ENCODE measurements around the gene ERMAP. TPM values are rescaled to one million over a fixed set of nuclear protein-coding genes. Genes with fewer than 3 reads are reported as not detected.
"Not testable (repeated sequence)": the region's sequence is repeated elsewhere in the genome, so short reads cannot be mapped to it uniquely, and the experiment has no call there.

The ERMAP gene
- total RNA-seq, 1 experiment from 2014 or later: 20.1 TPM

DNA sequence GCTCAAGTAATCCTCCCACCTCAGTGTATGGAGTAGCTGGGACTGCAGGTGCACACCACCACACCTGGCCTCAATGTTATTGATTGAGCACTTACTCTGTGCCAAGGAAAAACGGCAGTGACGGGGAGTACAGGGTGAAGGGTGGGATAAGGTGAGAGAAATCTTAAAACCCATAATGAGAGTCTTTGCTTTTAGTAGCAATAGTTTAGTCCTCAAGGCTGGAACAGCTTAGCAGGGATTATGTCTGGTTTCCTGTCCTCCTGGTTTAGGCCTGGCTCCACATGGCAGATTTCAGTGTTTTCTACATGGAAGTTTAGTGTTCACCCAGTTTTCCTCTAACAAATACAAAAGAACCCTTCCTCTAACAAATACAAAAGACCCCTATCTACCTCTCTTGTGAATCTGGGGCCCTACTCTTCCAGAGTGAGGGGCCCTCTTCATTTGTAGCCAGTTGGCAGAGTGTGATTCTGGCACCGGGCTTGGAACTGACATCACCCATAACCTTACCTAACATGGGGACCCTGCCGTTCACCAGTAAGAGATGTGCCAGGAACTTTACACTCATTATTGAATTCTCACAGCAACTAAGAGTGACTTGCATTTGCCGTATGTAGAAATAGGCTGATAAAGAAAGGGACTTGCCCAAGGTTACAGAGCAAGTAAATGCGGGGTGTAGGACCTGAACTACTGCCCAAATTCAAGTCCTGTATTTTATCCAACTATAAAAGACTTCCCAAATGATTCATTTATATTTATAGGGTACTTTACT, 36.4 kb downstream of the ERMAP start:
- in situ Hi-C loops (cut with HindIII; ENCODE audit: low pct_unique_long_range_greater_than_20kb, low sequenced_read_pairs): no loop called here
- no peak for DNase-seq (ENCODE audit: low read depth)

GRCh38 chr1:42856554-42856953, 39.6 kb downstream of the ERMAP start:
- DNase-seq (ENCODE audit: low read depth); in situ Hi-C loops (cut with HindIII; ENCODE audit: low pct_unique_long_range_greater_than_20kb, low sequenced_read_pairs): not testable (repeated sequence)

DNA sequence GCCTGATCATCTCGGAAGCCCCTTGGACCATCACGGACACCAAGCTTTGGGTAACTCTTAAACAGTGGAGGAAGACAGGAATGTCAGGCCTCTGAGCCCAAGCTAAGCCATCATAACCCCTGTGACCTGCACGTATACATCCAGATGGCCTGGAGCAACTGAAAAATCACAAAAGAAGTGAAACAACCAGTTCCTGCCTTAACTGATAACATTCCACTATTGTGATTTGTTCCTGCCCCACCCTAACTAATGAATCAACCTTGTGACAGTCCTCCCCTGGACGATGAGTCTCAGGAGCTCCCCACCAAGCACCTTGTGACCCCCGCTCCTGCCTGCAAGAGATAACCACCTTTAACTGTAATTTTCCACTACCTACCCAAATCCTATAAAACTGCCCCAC, 42.4 kb downstream of the ERMAP start:
- DNase-seq (ENCODE audit: low read depth); in situ Hi-C loops (cut with HindIII; ENCODE audit: low pct_unique_long_range_greater_than_20kb, low sequenced_read_pairs): not testable (repeated sequence)

GRCh38 chr1:42860339-42861013, 43.6 kb downstream of the ERMAP start:
- no peak for DNase-seq (ENCODE audit: low read depth)
- in situ Hi-C loops (cut with HindIII; ENCODE audit: low pct_unique_long_range_greater_than_20kb, low sequenced_read_pairs): no loop called here

GRCh38 chr1:42861014-42861399, 44.1 kb downstream of the ERMAP start:
- in situ Hi-C loops (cut with HindIII; ENCODE audit: low pct_unique_long_range_greater_than_20kb, low sequenced_read_pairs): no loop called here
- no peak for DNase-seq (ENCODE audit: low read depth)

DNA sequence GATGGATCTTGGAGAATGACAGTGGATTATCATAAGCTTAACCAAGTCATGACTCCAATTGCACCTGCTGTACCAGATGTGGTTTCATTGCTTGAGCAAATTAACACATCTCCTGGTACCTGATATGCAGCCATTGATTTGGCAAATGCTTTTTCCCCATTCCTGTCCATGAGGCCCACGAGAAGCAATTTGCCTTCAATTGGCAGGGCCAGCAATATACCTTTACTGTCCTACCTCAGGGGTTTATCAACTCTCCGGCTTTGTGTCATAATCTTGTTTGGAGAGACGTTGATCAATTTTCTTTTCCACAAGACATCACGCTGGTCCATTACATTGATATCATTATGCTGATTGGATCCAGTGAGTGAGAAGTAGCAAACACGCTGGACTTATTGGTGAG, 49.6 kb downstream of the ERMAP start:
- in situ Hi-C loops (cut with HindIII; ENCODE audit: low pct_unique_long_range_greater_than_20kb, low sequenced_read_pairs): no loop called here
- no peak for DNase-seq (ENCODE audit: low read depth)

DNA sequence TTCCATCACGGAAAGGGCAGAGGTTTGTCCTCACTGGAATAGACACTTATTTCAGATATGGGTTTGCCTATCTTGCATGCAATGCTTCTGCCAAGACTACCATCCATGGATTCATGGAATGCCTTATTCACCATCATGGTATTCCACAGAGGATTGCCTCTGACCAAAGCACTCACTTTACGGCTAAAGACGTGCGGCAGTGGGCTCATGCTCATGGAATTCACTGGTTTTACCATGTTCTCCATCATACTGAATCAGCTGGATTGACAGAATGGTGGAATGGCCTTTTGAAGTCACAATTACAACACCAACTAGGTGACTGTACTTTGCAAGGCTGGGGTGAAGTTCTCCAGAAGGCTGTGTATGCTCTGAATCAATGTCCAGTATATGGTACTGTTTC, 51.5 kb downstream of the ERMAP start:
- in situ Hi-C loops (cut with HindIII; ENCODE audit: low pct_unique_long_range_greater_than_20kb, low sequenced_read_pairs); DNase-seq (ENCODE audit: low read depth): not testable (repeated sequence)

GRCh38 chr1:42869254-42869653, 52.3 kb downstream of the ERMAP start:
- DNase-seq (ENCODE audit: low read depth); in situ Hi-C loops (cut with HindIII; ENCODE audit: low pct_unique_long_range_greater_than_20kb, low sequenced_read_pairs): not testable (repeated sequence)

DNA sequence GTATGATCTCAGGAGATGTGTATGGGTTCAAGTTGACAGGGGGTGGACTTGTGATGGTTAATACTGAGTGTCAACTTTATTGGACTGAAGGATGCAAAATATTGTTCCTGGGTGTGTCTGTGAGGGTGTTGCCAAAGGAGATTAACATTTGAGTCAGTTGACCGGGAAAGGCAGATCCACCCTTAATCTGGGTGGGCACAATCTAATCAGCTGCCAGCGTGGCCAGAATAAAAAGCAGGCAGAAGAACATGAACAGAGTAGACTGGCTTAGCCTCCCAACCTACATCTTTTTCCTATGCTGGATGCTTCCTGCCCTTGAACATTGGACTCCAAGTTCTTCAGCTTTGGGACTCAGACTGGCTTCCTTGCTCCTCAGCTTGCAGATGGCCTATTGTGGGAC, 52.8 kb downstream of the ERMAP start:
- in situ Hi-C loops (cut with HindIII; ENCODE audit: low pct_unique_long_range_greater_than_20kb, low sequenced_read_pairs); DNase-seq (ENCODE audit: low read depth): not testable (repeated sequence)

- DNase-seq (ENCODE audit: low read depth); in situ Hi-C loops (cut with HindIII; ENCODE audit: low pct_unique_long_range_greater_than_20kb, low sequenced_read_pairs): not testable (repeated sequence)
These were observed 56.2 kb downstream of the ERMAP start for GRCh38 chr1:42873108-42873507.

GRCh38 chr1:42873670-42874069, 56.7 kb downstream of the ERMAP start:
- no peak for DNase-seq (ENCODE audit: low read depth)
- in situ Hi-C loops (cut with HindIII; ENCODE audit: low pct_unique_long_range_greater_than_20kb, low sequenced_read_pairs): no loop called here

DNA sequence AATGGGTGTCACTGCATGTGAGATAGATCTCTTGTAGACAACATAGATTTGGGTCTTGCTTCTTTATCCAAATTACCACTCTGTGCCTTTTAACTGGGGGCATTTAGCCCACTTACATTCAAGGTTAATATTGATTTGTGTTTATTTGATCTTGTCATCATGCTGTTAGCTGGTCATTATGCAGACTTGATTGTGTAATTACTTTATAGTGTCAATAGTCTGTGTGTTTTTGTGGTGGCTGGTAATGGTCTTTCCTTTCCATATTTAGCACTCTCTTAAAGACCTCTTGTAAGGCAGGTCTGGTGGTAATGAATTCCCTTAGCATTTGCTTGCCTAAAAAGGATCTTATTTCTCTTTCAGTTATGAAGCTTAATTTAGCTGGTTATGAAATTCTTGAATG, 59.1 kb downstream of the ERMAP start:
- in situ Hi-C loops (cut with HindIII; ENCODE audit: low pct_unique_long_range_greater_than_20kb, low sequenced_read_pairs): no loop called here

DNA sequence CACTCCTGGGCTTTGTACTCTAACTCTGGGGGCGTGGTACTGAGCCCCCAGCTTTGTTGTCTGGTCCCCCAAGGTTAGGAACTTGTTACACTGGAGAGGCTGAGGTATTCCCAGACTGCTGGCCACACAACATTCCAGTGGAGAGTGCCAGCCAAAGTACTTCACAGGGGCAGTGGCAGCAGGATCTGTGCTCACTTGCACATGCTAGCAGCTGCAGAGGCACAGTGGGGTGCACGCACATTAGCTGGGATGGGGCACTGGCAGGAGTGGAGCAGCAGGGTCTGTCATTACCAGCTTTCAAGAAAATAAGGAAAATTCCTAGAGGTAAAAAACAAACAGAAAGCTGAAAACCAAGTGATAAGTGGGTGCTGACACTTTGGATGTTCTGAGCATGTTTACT, 60.5 kb downstream of the ERMAP start:
- DNase-seq (ENCODE audit: low read depth): no peak
- in situ Hi-C loops (cut with HindIII; ENCODE audit: low pct_unique_long_range_greater_than_20kb, low sequenced_read_pairs): no loop called here

More for the DNA sequence above, 59.1 kb downstream of the ERMAP start:
- no peak for DNase-seq (ENCODE audit: low read depth)

DNA sequence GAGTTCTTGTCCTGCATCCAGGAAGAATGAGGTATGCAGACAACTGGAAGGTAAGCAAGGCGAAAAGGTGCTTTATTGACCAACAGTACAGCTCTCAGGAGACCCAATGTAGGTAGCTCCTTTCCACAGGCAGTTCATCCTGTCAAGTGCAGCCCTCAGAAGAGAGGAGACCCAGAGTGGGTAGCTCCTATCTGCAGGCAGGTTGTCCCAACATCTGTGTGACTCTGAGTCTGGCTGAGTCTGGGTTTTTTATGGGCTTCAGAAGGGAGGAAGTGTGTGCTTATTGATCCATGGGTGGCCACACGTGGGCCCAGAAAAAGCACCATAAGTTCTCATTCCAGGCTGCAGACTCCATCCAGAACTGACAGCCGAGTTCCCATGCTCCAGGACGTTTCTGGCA, 63.5 kb downstream of the ERMAP start:
- in situ Hi-C loops (cut with HindIII; ENCODE audit: low pct_unique_long_range_greater_than_20kb, low sequenced_read_pairs): no loop called here
- DNase-seq (ENCODE audit: low read depth): no peak

- in situ Hi-C loops (cut with HindIII; ENCODE audit: low pct_unique_long_range_greater_than_20kb, low sequenced_read_pairs): no loop called here
- DNase-seq (ENCODE audit: low read depth): no peak
These were observed 69.3 kb downstream of the ERMAP start for GRCh38 chr1:42886046-42886739.

GRCh38 chr1:42886800-42887199, 69.9 kb downstream of the ERMAP start:
- in situ Hi-C loops (cut with HindIII; ENCODE audit: low pct_unique_long_range_greater_than_20kb, low sequenced_read_pairs): no loop called here
- no peak for DNase-seq (ENCODE audit: low read depth)

- no peak for DNase-seq (ENCODE audit: low read depth)
- in situ Hi-C loops (cut with HindIII; ENCODE audit: low pct_unique_long_range_greater_than_20kb, low sequenced_read_pairs): no loop called here
These were observed 70.4 kb downstream of the ERMAP start for GRCh38 chr1:42887366-42887765.

DNA sequence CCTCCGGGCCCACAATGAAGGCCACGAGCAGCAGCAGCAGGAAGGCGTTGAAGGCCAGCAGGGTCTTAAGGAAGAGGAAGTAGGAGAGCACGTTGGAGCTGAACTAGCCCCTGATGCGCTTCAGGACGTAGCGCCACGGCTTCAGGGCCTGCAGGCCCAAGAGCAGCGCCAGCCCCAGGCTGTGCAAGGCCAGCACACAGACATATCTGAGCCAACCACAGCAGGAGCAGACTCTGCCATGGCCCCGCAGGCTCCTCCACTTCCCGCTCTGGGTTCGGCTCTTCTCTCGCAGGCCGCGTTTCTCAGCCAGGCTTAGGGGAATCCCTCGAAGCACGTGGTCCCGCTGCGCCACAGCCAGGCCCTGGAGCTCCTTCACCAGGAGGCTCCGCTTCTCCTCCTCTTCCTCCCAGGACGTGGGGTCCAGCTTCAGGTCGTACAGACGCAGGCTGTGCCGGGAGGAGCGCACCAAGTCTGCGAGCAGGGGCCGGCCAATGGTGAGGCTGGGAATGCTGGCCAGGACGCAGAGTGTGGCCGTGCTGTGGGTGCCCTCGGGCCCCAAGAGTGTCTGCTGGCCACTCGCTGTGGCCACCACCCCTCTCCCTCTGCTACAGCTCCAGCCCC, 71.2 kb downstream of the ERMAP start:
- no peak for DNase-seq (ENCODE audit: low read depth)

GRCh38 chr1:42889264-42889663, 72.3 kb downstream of the ERMAP start:
- in situ Hi-C loops (cut with HindIII; ENCODE audit: low pct_unique_long_range_greater_than_20kb, low sequenced_read_pairs): no loop called here
- no peak for DNase-seq (ENCODE audit: low read depth)

More for the DNA sequence above, 71.2 kb downstream of the ERMAP start:
- in situ Hi-C loops (cut with HindIII; ENCODE audit: low pct_unique_long_range_greater_than_20kb, low sequenced_read_pairs): no loop called here

All from Caki2 (cell line).